Uterus (tissue), 2 donors: ENCODE measurements around the gene HTT.

Source experiments
- CTCF ChIP-seq, 4 experiments: fragments of 200-600 bp in 2 of 4; fragments of 450-650 bp in 2 of 4; sonication (generic) in 2 of 4; IDR thresholded peaks; one replicate each; pipeline ENCODE4 v1.5.1; 2016 to 2019; ENCODE audit warnings: antibody characterized with exemption in 4 of 4, mild to moderate bottlenecking in 2 of 4, moderate library complexity in 1 of 4
- POLR2A ChIP-seq, 2 donors: fragments of 450-650 bp; IDR thresholded peaks; one replicate each; pipeline ENCODE4 v1.6.1; 2016; ENCODE audit warnings: antibody characterized with exemption in 2 of 2, mild to moderate bottlenecking in 1 of 2, moderate library complexity in 1 of 2

- no peak for TF ChIP-seq CTCF (IDR thresholded peaks at IDR 0.05)
- no peak for TF ChIP-seq POLR2A (IDR thresholded peaks at IDR 0.05)
These were observed 210.5 kb downstream of the HTT start for GRCh38 chr4:3284734-3285557.
